ENCODE measurements around the gene NQO1.

NQO1 gene

GRCh38 chr16:69706256-69706974, 19.9 kb downstream of the NQO1 start:
- DNase-seq = no peak

- DNase-seq = no peak
Observed at GRCh38 chr16:69703638-69704037, 22.7 kb downstream of the NQO1 start.

GRCh38 chr16:69701866-69702265, 24.5 kb downstream of the NQO1 start:
- DNase-seq = no peak

GRCh38 chr16:69701452-69701851, 24.9 kb downstream of the NQO1 start:
- DNase-seq = no peak

GRCh38 chr16:69699915-69700314, 26.4 kb downstream of the NQO1 start:
- DNase-seq = no peak

GRCh38 chr16:69698404-69698803, 28.0 kb downstream of the NQO1 start:
- no peak for DNase-seq

- no peak for DNase-seq
Observed at GRCh38 chr16:69693916-69694315, 32.4 kb downstream of the NQO1 start.

GRCh38 chr16:69691980-69692911, 34.1 kb downstream of the NQO1 start:
- no peak for DNase-seq

- no peak for DNase-seq
Observed at GRCh38 chr16:69688589-69688988, 37.8 kb downstream of the NQO1 start.

- DNase-seq = no peak
Observed at GRCh38 chr16:69680358-69680757, 46.0 kb downstream of the NQO1 start.

GRCh38 chr16:69672998-69673713, 53.2 kb downstream of the NQO1 start:
- no peak for DNase-seq

- no peak for DNase-seq
Observed at GRCh38 chr16:69672315-69672997, 53.9 kb downstream of the NQO1 start.

- no peak for DNase-seq
Observed at GRCh38 chr16:69669577-69669976, 56.8 kb downstream of the NQO1 start.

- DNase-seq = no peak
Observed at GRCh38 chr16:69663846-69664245, 62.5 kb downstream of the NQO1 start.

GRCh38 chr16:69662901-69663300, 63.5 kb downstream of the NQO1 start:
- no peak for DNase-seq

- no peak for DNase-seq
Observed at GRCh38 chr16:69660166-69660565, 66.2 kb downstream of the NQO1 start.
